Mesenteric fat pad (tissue), 1 donor: ENCODE measurements around the gene ASXL1. TPM values are rescaled to one million over a fixed set of nuclear protein-coding genes. Genes with fewer than 3 reads are reported as not detected.

Source experiments
- total RNA-seq: library from RNA; stranded (reverse); fragmentation: NEBNext Ultra II Directional; extraction: Animal tissue kit (Norgen Biotek cat#: 25700); gene quantifications from one replicate; pipeline ENCODE4 v1.2.1, GENCODE V29; 2021
- donor health status: DM: yes; HTN: yes; CAD: no.

The ASXL1 gene
- total RNA-seq, 1 donor from 2014 or later = 75.3 TPM

Other genes with a start within 250 kb of the ASXL1 start
- 40.6 TPM for gene TM9SF4, start 248.6 kb upstream of the ASXL1 start, total RNA-seq
- 8.3 TPM for gene PLAGL2, start 150.6 kb upstream of the ASXL1 start, total RNA-seq
- gene POFUT1, start 150.5 kb upstream of the ASXL1 start, total RNA-seq = 40.9 TPM
- 28.1 TPM for gene KIF3B, start 80.7 kb upstream of the ASXL1 start, total RNA-seq
- 21.5 TPM for gene NOL4L, start 227.0 kb downstream of the ASXL1 start, total RNA-seq